ENCODE results near the gene SRP54.

DNA sequence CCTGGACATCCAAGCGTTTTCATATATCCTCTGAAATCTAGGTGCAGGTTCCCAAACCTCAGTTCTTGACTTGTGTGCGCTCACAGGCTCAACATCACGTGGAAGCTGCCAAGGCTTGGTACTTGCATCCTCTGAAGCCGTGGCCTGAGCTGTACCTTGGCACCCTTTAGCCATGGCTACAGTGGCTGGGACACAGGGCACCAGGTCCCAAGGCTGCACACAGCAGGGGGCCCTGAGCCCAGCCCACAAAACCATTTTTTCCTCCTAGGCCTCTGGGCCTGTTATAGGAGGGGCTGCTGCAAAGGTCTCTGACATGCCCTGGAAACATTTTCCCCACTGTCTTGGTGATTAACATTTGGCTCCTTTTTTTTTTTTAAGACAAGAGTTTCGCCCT, 51.6 kb downstream of the SRP54 start:
- TF ChIP-seq, protein P1, sequence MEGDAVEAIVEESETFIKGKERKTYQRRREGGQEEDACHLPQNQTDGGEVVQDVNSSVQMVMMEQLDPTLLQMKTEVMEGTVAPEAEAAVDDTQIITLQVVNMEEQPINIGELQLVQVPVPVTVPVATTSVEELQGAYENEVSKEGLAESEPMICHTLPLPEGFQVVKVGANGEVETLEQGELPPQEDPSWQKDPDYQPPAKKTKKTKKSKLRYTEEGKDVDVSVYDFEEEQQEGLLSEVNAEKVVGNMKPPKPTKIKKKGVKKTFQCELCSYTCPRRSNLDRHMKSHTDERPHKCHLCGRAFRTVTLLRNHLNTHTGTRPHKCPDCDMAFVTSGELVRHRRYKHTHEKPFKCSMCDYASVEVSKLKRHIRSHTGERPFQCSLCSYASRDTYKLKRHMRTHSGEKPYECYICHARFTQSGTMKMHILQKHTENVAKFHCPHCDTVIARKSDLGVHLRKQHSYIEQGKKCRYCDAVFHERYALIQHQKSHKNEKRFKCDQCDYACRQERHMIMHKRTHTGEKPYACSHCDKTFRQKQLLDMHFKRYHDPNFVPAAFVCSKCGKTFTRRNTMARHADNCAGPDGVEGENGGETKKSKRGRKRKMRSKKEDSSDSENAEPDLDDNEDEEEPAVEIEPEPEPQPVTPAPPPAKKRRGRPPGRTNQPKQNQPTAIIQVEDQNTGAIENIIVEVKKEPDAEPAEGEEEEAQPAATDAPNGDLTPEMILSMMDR (IDR thresholded peaks at IDR 0.05), result no peak
- TF ChIP-seq POLR2A (IDR thresholded peaks at IDR 0.05), result no peak

Measured in adrenal gland (tissue), 5 donors.